NCI-H2107 treated with DMSO at 0.1 percent for 48 hours (cell line): ENCODE results near the gene GOSR2.

ENCODE experiments used
- DNase-seq: peaks from one replicate; lab custom pipeline; 2025; ENCODE audit not compliant: unreplicated experiment; lab: John Stamatoyannopoulos, UW

GOSR2 gene

DNA sequence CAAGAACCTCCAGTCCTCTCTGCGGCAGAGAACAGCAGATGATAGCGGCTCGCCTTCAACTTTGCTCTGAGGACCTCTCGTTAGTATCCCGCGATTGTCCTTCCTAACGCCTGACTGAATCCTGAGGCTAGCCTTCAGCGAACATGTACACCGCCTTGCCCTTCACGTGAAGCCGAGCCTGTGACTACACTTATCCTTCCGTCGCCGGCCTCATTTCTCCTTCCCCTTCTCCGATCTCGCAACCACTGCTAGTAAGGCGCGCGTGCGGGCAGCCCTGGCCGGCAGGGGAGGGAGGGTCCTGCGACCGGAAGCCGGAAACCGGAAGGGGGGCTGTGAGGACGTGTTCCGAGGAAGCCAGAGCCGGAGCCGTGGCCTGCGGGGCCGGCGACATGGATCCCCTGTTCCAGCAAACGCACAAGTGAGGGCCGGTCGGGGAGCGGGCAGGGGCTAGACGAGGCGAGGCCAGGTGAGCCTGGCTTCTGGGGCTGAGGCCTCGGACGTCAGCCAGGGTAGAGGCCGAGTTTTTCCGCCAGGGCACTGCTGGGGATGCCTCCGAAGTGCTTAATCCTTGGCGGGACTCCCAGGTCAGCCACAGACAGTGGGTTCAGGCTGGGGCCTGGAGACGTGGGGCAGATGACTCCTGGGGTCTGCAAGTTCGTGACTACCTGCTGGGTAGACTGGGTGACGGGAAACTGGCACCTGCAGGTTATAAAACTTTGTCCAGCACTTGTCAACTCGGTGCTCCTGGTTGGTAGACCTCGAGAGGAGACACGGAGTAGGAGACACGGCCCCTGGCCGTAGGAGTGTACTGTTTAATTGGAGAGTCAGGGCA, at the start of gene GOSR2:
GOSR2 (plus strand) TSS at position 357 of the 832 bp plus-strand sequence; CDS start at position 390, 33 bp downstream.
- DNase-seq: peak; percentile 85

- no peak for DNase-seq
These were observed 48.9 kb upstream of the GOSR2 start for GRCh38 chr17:46873941-46874645.

DNA sequence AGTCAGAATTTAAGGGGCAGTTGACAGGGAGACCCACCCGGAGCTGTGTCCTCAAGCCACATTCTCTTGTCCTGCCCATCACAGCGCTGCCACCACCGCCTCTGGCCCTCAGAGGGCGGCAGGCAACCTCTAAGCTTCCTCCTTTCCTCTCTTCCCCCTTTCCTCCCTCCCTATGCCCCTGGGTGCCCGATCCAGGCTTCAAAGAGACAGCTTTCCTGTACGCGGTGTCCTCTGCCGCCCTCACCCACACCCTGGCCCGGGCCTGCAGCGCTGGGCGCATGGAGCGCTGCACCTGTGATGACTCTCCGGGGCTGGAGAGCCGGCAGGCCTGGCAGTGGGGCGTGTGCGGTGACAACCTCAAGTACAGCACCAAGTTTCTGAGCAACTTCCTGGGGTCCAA, 48.1 kb upstream of the GOSR2 start:
- DNase-seq: no peak

DNA sequence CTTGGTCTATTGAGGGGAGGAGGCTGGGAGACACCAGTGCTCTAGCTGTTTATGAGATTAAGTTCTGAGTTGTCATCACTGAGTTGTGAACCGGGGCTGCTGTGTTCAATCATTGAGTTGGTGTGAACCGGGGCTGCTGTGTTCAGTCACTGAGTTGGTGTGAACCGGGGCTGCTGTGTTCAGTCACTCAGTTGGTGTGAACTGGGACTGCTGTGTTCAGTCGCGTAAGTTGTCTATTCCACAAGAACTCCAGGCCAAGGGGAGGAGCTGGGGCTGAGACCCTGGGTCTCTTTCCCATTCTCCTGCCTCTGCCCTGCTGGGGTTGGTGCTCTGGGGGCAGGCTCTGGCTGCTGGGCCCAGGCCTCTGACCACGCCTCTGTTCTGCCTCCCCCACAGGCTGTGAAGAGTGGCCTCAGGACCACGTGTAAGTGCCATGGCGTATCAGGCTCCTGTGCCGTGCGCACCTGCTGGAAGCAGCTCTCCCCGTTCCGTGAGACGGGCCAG, 47.1 kb upstream of the GOSR2 start:
- no peak for DNase-seq

- DNase-seq: peak; percentile 88
These were observed 46.5 kb upstream of the GOSR2 start for GRCh38 chr17:46876353-46876887.

- DNase-seq: no peak
These were observed 46.0 kb upstream of the GOSR2 start for GRCh38 chr17:46876926-46877325.

DNA sequence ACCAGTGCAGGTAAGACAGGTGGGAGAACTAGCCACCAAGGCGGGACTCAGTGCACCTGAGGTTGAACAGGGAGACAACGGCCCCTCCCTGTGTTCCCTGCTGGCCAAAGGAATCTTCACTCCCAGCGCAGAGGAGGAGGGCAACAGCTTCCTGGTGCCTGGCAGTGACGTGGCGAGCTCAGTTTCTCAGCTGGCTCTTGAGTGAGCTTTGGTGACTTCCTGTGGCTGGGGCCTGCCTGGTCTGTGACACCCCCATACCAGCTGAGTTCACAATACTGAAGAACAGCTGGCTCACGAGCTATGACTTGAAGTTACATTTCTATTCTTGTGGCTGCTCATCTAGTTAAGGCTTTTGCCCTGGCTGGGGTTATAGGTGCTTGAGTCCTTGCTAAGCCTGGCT, 45.5 kb upstream of the GOSR2 start:
- DNase-seq: no peak

GRCh38 chr17:46878055-46878454, 44.9 kb upstream of the GOSR2 start:
- no peak for DNase-seq

- no peak for DNase-seq
These were observed 43.9 kb upstream of the GOSR2 start for GRCh38 chr17:46879101-46879500.

GRCh38 chr17:46881015-46881414, 41.9 kb upstream of the GOSR2 start:
- no peak for DNase-seq

- no peak for DNase-seq
These were observed 40.3 kb upstream of the GOSR2 start for GRCh38 chr17:46882666-46883065.

- no peak for DNase-seq
These were observed 39.0 kb upstream of the GOSR2 start for GRCh38 chr17:46883871-46884520.

DNA sequence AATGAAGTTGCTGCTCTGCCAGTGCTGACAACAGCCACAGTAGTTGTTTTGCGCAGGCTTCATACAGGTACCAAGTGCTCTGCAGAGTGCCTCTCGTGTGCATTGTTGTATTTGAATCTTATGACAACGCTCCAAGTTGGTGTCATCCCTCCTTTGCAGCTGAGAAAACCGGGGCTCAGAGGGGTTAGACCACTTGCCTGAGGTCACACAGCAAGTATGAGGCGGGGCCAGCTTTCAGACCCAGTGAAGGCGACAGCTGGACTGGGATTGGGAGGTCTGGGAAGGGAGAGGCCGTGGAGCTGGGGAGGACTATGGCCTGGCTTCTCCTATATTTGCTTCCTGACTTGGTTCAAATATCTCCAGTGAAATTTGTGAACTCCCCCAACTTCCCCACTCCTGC, 38.4 kb upstream of the GOSR2 start:
- no peak for DNase-seq

GRCh38 chr17:46885415-46886309, 37.3 kb upstream of the GOSR2 start:
- no peak for DNase-seq

DNA sequence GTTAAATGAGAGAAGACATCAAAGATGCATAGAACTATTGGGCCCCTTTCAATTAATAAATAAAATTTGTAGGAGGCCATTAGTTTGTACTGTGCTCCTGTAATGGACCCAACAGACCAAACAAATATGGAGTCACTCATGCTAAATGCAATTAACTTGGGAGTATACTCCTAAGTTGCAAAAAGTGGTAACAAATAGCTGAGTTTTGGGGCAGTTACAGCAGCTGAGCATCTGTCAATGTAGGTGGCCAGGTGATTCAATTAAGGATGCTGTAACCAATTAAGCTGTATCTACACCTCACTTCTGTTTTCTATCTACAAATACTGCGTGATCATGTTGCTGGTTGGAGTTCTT, 36.7 kb upstream of the GOSR2 start:
- no peak for DNase-seq

DNA sequence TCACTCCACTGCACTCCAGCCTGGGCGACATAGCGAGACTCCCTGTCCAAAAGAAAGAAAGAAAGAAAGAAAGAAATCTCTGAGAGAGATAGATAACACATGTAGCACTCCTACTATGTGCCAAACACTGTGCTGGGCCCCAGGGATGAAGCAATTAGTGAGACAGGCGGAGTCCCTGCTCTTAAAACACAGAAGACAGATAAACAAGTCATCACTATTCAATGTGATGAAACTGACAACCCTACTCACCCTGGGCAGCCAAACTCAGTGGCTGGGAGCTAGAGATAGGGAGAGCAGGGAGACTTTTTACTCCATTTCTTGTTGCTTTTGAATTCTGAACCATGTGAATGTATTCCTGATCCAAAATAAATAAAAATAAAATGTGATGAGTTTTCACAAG, 35.2 kb upstream of the GOSR2 start:
- DNase-seq: no peak

DNA sequence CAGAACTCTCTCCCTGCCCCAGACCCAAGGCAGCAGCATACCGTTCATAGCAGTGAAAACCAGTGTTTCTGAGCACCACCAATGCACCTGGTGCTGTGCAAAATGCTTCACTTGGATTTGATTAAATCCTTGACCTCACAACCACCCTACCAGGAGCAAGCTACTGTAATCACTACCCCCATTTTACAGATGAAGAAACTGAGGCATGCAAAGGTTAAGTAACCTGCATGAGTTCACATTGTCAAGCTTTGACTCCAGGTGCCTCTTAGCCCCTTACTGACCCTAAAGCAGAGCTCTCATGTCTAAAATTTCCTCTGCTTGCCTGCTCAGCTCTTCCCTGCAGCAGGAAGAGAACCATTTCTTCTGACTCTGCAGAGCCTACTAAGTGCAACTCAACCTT, 34.2 kb upstream of the GOSR2 start:
- no peak for DNase-seq

GRCh38 chr17:46889519-46889918, 33.4 kb upstream of the GOSR2 start:
- no peak for DNase-seq

GRCh38 chr17:46889992-46890564, 32.9 kb upstream of the GOSR2 start:
- DNase-seq: no peak

DNA sequence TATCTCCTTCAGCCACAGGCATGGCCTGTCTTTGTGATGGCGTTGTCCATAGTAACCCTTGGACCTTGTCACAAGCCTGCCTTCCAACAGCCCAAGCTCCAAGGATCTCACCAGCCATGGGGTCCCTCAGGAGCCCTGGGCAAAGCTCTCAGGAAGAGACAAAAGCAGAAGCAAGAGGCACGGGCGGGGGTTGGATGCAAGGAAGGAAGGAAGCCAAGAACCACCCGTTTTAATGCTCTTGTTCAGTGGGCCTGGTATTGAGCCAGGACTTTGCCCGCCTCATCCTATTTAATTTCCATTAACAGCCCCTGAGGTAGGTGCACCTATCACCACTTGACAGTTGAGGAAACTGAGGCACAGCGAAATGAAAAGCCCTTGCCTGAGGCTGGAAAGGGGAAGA, 32.3 kb upstream of the GOSR2 start:
- no peak for DNase-seq
